Caco-2 (cell line): ENCODE data around the gene SERTAD2. TPM values are rescaled to one million over a fixed set of nuclear protein-coding genes. Genes with fewer than 3 reads are reported as not detected.

ENCODE experiments used
- BruUV-seq: library from RNA; stranded (reverse); fragments of 400-500 nt; replicated peaks from 2 replicates; lab custom pipeline; 2021; lab: Mats Ljungman, UMichigan
- CTCF ChIA-PET: fragments of 300-600 bp; sonication (Branson Sonifier 250); formaldehyde crosslinking; loops from one replicate; lab custom pipeline; 2022; ENCODE audit warnings: antibody characterized with exemption; lab: Charles Lee
- POLR2A ChIA-PET: fragments of 300-600 bp; sonication (Branson Sonifier 250); formaldehyde crosslinking; loops from one replicate; lab custom pipeline; 2022; ENCODE audit warnings: antibody characterized with exemption; lab: Charles Lee
- DNase-seq, 2 experiments: peaks; one replicate each; pipeline versions ENCODE4 v3.0.0 to v3.0.0-alpha.2; 2020 to 2022
- H3K27me3 ChIP-seq: replicated peaks from 2 replicates; pipeline ENCODE4 v1.6.0; 2011; ENCODE audit warnings: low read length; ENCODE audit not compliant: control insufficient read depth, insufficient read depth
- H3K36me3 ChIP-seq: 2 replicates; pipeline ENCODE4 v1.5.1; 2011; ENCODE audit warnings: low read length; ENCODE audit not compliant: control insufficient read depth, insufficient read depth
- H3K4me1 ChIP-seq: fragments of 250-450 bp; sonication (Bioruptor Pico); 2 replicates; pipeline ENCODE4 v1.5.1; 2020; ENCODE audit warnings: mild to moderate bottlenecking
- H3K4me3 ChIP-seq: 2 replicates; pipeline ENCODE4 v1.5.1; 2011; ENCODE audit warnings: low read depth, mild to moderate bottlenecking, control low read depth, low read length
- H3K9me3 ChIP-seq: fragments of 250-450 bp; sonication (Bioruptor Pico); 2 replicates; pipeline ENCODE4 v1.5.1; 2020; ENCODE audit warnings: mild to moderate bottlenecking, moderate library complexity
- H3K27ac Mint-ChIP-seq: one replicate; pipeline ENCODE4 v1.8.0; 2022; ENCODE audit warnings: mixed read lengths; ENCODE audit not compliant: unreplicated experiment
- H3K27me3 Mint-ChIP-seq: one replicate; pipeline ENCODE4 v1.8.0; 2022; ENCODE audit warnings: mixed read lengths; ENCODE audit not compliant: insufficient read depth, unreplicated experiment
- H3K36me3 Mint-ChIP-seq: one replicate; pipeline ENCODE4 v1.8.0; 2022; ENCODE audit warnings: mild to moderate bottlenecking, mixed read lengths; ENCODE audit not compliant: insufficient read depth, unreplicated experiment
- H3K4me1 Mint-ChIP-seq: one replicate; pipeline ENCODE4 v1.8.0; 2022; ENCODE audit warnings: low read depth, mixed read lengths; ENCODE audit not compliant: unreplicated experiment
- H3K4me3 Mint-ChIP-seq: one replicate; pipeline ENCODE4 v1.8.0; 2022; ENCODE audit warnings: mild to moderate bottlenecking, moderate library complexity, mixed read lengths; ENCODE audit not compliant: unreplicated experiment
- H3K9me3 Mint-ChIP-seq: one replicate; pipeline ENCODE4 v1.8.0; 2022; ENCODE audit warnings: mixed read lengths; ENCODE audit not compliant: unreplicated experiment
- CTCF ChIP-seq, 2 experiments: fragments of 200-600 bp in 1 of 2; IDR thresholded peaks; 1 replicate in 1 of 2; 2 replicates in 1 of 2; pipeline versions ENCODE4 v1.5.1 to v1.8.0; 2011 to 2022; ENCODE audit warnings: antibody characterized with exemption in 1 of 2, control low read depth in 1 of 2, inconsistent platforms in 1 of 2, low read depth in 1 of 2, low read length in 1 of 2, mild to moderate bottlenecking in 1 of 2, moderate library complexity in 1 of 2; ENCODE audit not compliant: insufficient read depth in 1 of 2, severe bottlenecking in 1 of 2, unreplicated experiment in 1 of 2
- intact Hi-C: fragments of 100-400 bp; cut with micrococcal nuclease; formaldehyde crosslinking; loops from one replicate; pipeline ENCODE4 v1.10.0; 2022; ENCODE audit not compliant: unreplicated experiment
- total RNA-seq: library from RNA; stranded (reverse); gene quantifications from 2 replicates; pipeline ENCODE4 v1.2.3, GENCODE V29; 2022

The SERTAD2 gene
- total RNA-seq, 1 experiment from 2014 or later, result 25.8 TPM

- intact Hi-C loops, result no loop called here
Measured at GRCh38 chr2:64620661-64621060, 33.1 kb downstream of the SERTAD2 start.

GRCh38 chr2:64617631-64618151, 36.0 kb downstream of the SERTAD2 start:
- H3K27me3 Mint-ChIP-seq, result no peaks in the 10 kb centered on the region
- H3K4me1 Mint-ChIP-seq, result peaks cover 6% of the 10 kb centered on the region
- Histone ChIP-seq H3K9me3 (no peaks in the 10 kb centered on the region), H3K27me3 (no peaks in the 10 kb centered on the region; the same call in 1 of the 2 replicates), H3K36me3 (no peaks in the 10 kb centered on the region), H3K4me3 (no peak overlapping the region), H3K4me1 (no peaks in the 10 kb centered on the region)
- ChIA-PET CTCF (interaction anchor here (0.6 to 1.6 kb wide), 4 partner anchors 10 to 285 kb away, joined by 3 to 5 read pairs (median 4); no protein-coding TSS in a partner anchor), POLR2A (interaction anchor here (0.5 to 0.7 kb wide), 2 partner anchors 29 to 36 kb away, joined by 3 read pairs; partner anchors contain the start of gene SERTAD2)
- no TSS peak for BruUV-seq
- no peaks in the 10 kb centered on the region for H3K36me3 Mint-ChIP-seq
- TF ChIP-seq CTCF (IDR thresholded peaks at IDR 0.05; ENCODE audit: insufficient read depth in 1 of 2, low read depth in 1 of 2, low read length in 1 of 2, severe bottlenecking in 1 of 2, unreplicated experiment in 1 of 2), result no peak
- H3K4me3 Mint-ChIP-seq, result no peak overlapping the region
- no peak for DNase-seq
- H3K27ac Mint-ChIP-seq, result peak overlapping the region; percentile 8
- intact Hi-C loops, result no loop called here
- no peaks in the 10 kb centered on the region for H3K9me3 Mint-ChIP-seq

More at GRCh38 chr2:64620661-64621060, 33.1 kb downstream of the SERTAD2 start:
- Histone ChIP-seq H3K36me3 (no peaks in the 10 kb centered on the region), H3K27me3 (no peaks in the 10 kb centered on the region; the same call in 1 of the 2 replicates), H3K9me3 (no peaks in the 10 kb centered on the region), H3K4me1 (no peaks in the 10 kb centered on the region), H3K4me3 (no peak overlapping the region)
- no peaks in the 10 kb centered on the region for H3K27me3 Mint-ChIP-seq
- H3K27ac Mint-ChIP-seq, result no peak overlapping the region
- CTCF ChIA-PET, result no interaction called here
- peaks cover 10% of the 10 kb centered on the region for H3K4me1 Mint-ChIP-seq
- H3K9me3 Mint-ChIP-seq, result no peaks in the 10 kb centered on the region
- TF ChIP-seq CTCF (IDR thresholded peaks at IDR 0.05; ENCODE audit: insufficient read depth in 1 of 2, low read depth in 1 of 2, low read length in 1 of 2, severe bottlenecking in 1 of 2, unreplicated experiment in 1 of 2), result no peak
- peaks cover 4% of the 10 kb centered on the region for H3K36me3 Mint-ChIP-seq
- DNase-seq, result no peak
- POLR2A ChIA-PET, result no interaction called here
- BruUV-seq, result no TSS peak
- no peak overlapping the region for H3K4me3 Mint-ChIP-seq

GRCh38 chr2:64615844-64616536, 37.7 kb downstream of the SERTAD2 start:
- no peak overlapping the region for H3K27ac Mint-ChIP-seq
- TF ChIP-seq CTCF (IDR thresholded peaks at IDR 0.05; ENCODE audit: insufficient read depth in 1 of 2, low read depth in 1 of 2, low read length in 1 of 2, severe bottlenecking in 1 of 2, unreplicated experiment in 1 of 2), result no peak
- no peaks in the 10 kb centered on the region for H3K9me3 ChIP-seq
- H3K4me3 ChIP-seq, result no peak overlapping the region
- POLR2A ChIA-PET, result interaction anchor here (0.5 kb wide), 1 partner anchor 15 kb away, joined by 10 read pairs; no protein-coding TSS in a partner anchor
- H3K4me3 Mint-ChIP-seq, result no peak overlapping the region
- intact Hi-C loops, result no loop called here
- CTCF ChIA-PET, result interaction anchor here (0.7 to 1.2 kb wide), 4 partner anchors 9 to 77 kb away, joined by 3 to 5 read pairs (median 4); partner anchors contain the start of gene SERTAD2
- H3K9me3 Mint-ChIP-seq, result no peaks in the 10 kb centered on the region
- no TSS peak for BruUV-seq
- no peaks in the 10 kb centered on the region; the same call in 1 of the 2 replicates for H3K27me3 ChIP-seq
- H3K36me3 Mint-ChIP-seq, result no peaks in the 10 kb centered on the region
- no peaks in the 10 kb centered on the region for H3K36me3 ChIP-seq
- no peaks in the 10 kb centered on the region for H3K4me1 ChIP-seq
- no peak for DNase-seq
- H3K4me1 Mint-ChIP-seq, result peaks cover 6% of the 10 kb centered on the region
- no peaks in the 10 kb centered on the region for H3K27me3 Mint-ChIP-seq
